Measurements from ENCODE around the gene RBFOX2.
A peak's percentile ranks its signal among the peaks of the same experiment; 100 is the strongest.
"Not testable (repeated sequence)": the region's sequence is repeated elsewhere in the genome, so short reads cannot be mapped to it uniquely, and the experiment has no call there.

Gene RBFOX2

DNA sequence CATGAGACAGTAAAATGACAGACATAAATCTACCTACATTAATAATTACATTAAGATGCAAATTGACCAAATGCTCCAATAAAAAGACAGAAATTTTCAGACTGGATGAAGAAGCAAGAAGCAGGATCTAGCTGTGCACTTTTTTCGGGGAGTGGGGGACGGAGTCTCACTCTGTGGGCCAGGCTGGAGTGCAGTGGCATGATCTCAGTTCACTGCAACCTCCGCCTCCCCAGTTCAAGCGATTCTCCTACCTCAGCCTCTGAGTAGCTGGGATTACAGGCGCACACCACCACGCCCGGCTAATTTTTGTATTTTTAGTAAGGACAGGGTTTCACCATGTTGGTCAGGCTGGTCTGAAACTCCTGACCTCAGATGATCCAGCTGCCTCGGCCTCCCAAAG, 222.0 kb downstream of the RBFOX2 start:
- DNase-seq, result not testable (repeated sequence)

DNA sequence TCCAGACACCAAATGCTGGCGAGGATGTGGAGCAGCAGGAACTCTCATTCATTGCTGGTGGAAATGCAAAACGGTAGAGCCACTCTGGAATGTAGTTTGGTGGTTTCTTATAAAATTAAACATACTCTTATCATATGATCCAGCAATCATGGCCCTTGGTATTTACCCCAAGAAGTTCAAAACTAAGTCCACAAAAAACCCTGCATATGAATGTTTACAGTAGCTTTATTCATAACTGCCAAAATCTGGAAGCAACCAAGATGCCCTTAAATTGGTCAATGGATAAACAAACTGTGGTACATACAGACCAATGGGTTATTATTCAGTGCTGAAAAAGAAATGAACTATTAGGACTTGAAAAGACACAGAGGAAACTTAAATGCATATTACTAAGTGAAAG, 223.2 kb downstream of the RBFOX2 start:
- no peak for DNase-seq

DNA sequence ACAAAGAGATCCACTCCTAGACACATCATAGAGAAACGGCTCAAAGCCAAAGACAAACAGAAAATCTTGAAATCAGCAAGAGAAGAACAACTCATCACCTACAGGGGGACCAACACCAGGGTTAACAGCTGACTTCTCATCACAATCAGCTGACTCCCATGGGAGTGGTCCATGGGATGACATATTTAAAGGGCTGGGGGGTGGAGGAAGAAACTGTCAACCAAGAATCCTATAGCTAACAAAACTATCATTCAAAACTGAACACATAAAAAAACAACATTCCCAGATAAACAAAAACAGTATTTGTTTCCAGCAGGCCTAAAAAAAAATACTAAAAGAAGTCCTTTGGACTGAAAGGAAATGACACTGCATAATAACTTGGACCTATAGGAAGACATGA, 224.2 kb downstream of the RBFOX2 start:
- DNase-seq, result no peak

DNA sequence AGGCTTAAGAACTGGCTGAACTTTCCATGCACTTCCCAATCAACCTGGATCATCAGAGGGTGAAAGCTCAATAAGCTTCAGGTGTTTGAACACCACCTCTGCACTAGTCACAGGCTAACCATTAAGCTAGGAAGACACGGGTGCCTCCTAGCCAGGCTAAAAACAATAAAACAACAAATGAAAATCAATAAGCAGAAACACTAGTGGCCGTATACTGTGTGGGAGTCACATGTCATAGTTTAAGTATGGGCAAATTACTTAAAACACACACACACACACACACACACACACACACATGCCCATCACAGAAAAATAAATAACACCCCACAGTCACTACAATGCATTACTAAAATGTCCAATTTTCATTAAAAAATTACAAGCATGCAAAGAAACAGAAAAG, 225.7 kb downstream of the RBFOX2 start:
- DNase-seq, result no peak

DNA sequence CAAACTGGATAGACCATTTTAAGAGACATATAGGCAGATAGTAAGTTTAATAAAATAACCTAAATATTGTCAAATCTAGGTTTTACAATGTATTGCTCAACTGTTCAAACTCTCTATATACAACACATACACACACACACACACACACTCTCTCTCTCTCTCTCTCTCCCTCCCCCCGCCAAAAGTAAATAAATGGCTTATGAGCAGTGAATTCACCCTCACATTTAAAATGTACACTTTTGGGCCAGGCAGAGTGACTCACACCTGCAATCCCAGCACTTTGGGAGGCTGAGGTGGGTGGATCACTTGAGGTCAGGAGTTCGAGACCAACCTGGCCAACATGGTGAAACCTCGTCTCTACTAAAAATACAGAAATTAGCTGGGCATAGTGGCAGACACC, 227.3 kb downstream of the RBFOX2 start:
- not testable (repeated sequence) for DNase-seq

DNA sequence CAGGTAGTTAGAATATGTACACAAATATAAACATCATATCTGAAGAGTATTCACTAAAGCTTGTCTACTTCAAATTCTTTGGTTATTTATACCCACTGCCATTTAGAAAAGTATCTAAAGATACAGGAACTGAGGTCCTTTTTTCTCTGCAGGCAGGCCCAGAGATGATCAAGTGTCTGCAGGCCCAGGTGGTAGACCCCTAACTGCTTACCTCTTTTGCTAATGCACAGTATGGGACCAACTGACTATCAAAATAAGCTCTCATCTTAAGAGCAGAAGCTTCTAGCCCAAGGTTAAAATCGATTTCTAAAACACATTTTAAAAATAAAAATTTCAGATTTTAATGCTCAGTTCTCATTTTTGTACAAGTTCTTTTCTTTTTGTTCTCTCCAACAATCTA, 229.5 kb downstream of the RBFOX2 start:
- no peak for DNase-seq

DNA sequence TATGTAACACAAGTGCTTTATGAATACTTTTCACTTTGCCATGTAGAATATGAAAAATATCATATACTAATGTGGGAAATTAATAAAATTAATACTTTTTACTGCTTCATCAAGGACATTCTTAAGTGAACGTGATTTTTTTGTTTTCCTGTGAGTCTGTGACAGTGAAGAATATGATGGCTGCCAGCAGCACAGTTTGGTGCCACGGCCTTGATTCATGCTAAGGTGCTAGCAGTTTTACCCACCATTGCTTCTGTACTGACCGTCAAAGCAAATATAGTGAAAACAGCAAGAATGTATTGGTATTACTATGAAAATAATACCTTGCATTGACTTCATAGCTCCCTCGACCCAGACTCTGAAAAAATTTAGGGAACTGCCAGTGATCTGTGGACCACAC, 231.2 kb downstream of the RBFOX2 start:
- DNase-seq, result no peak

DNA sequence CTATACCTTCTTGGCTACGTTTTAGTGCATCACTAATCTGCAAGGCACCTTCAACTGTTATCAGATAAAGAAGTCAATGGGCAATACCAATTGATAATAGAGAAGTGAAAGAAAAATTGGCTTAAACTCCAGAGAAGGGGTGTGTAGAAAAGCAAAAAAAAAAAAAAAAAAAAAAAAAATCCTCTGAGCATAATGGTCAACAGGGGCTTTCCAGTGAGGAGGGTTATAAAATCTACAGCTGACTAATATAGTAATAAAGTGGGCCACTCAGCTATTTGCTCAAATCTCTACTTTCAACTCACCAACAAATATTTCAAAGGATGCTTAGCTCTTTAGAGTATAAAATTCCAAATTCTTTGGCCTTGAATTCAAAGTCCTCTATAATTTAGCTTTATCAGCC, 233.1 kb downstream of the RBFOX2 start:
- no peak for DNase-seq

DNA sequence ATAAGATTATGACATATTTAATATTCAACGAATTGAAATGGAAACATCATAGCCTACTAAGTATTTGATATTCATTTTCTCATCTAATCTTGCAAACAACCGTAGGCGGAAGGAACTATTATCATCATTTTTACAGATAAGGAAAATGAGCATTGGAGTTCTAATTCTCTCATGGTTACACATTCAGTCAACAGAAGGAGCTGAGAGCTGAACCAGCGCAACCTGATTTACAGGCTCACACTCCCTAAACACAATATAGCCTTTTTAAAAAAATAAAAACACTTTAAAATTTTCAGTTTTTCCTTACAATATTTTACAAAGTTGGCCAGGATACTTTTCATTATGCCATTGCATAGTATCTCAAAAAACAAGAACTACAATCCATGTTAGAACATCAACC, 236.1 kb downstream of the RBFOX2 start:
- DNase-seq, result no peak

DNA sequence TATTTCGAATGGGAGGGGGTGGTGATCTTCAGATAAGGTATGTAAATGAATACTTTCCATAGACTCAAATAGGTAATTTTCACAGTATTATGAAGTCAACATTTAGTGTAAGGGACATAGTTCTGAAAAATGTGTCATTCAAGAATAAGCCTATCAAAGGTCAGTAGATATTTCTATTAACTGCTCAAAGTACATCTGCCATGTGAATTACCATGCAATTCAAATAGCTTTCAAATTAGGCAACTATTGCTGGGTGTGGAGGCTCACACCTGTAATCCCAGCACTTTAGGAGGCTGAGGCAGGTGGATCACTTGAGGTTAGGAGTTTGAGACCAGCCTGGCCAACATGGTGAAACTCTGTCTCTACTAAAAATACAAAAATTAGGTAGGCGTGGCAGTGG, 236.8 kb downstream of the RBFOX2 start:
- not testable (repeated sequence) for DNase-seq

DNA sequence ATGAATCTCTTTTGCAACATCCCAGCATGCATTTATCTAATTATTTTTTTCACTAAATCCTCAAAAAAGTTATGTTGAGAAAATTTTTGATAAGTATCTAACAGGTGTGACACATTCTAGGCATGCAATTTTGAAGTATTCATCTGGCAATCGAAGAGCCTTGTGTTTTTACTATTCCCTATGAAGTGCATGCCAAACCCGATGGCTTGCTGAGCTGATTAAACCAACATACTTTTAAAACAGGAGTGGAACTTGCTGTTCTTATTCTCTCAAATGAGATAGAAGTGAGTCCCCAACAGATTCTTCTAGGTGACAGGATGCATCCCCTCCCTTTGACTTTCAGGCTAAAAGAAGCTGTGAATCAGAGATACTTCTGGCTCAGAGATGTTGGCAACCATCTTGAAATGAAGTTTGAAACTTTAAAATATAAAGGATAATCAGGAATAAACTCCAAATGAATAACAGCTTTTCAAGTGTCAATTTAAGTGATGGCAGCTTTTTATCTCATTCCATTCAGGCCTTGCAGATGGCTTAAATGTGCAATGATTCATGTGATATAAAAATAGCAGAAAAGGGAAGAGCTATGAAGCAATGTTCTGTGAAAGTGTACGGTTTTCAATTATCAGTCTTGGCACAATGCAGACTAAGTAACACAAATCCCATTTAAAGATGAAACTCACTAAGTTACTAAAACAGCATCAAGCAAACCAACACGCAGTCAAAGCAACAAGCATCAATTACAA, 243.3 kb downstream of the RBFOX2 start:
- no peak for DNase-seq

DNA sequence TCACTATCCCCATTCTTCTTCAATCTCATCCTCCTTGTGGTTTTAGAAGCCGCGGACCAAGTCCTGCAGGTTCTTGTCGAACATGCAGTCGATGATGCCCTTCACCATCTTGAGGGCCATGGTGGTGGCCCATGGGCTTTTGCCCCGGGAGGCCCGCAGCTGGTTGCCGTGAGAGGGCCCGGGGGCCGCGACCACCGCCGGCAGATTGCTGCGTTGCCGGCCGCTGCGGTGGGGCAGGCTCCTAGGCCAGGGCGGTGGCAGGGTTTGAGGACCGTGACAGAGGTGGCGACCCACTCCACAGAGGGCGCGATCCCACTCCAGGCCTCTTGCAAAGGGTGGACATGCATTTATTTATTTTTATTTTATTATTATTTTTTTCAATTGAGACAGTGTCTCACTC, 244.0 kb downstream of the RBFOX2 start:
- DNase-seq, result no peak

DNA sequence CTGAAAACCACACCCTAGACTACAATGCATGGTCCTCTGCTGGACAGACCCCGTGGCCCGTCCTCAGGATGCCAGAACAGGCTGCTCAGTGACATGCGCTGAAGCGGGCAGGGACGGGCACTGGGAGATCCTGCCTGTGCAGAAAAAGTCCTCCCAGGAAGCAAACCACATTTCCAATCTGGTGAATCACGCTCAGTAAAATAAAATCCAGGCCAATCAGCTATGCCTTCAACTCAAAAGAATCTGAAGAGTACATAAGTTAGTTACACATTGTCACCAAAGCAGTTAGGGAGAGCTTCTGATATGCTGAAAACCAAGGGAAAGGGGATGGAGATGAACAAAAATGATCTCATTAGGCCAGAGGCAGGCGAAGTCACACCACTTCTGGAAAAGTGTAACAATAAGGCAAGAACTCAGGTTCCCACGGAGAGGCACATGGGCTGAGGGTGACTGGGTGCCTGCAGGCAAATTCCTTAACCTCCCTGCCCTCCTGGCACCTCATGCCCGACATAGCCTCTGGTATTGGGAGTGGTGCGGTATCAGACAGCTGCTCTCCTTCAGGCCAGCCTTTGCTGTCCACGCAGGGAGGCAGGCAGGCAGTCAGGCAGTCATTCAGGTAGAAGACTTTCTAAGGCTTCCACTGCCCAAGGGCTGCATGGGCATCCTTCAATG, 244.5 kb downstream of the RBFOX2 start:
- no peak for DNase-seq

DNA sequence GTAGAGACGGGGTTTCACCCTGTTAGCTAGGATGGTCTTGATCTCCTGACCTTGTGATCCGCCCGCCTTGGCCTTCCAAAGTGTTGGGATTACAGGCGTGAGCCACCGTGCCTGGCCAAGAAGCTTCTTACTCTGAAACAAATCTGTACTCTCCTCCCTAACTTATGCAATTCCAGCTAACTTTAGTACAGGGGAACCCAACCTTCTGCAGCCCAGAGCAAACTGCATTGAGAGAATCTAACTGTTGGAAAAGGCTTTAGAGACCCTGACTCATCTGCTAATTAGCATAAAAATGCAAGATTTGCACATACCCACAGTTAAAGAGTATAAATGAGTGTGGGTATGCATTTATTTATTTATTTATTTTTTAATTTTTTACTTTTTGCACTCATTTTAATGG, 246.1 kb downstream of the RBFOX2 start:
- DNase-seq, result no peak

DNA sequence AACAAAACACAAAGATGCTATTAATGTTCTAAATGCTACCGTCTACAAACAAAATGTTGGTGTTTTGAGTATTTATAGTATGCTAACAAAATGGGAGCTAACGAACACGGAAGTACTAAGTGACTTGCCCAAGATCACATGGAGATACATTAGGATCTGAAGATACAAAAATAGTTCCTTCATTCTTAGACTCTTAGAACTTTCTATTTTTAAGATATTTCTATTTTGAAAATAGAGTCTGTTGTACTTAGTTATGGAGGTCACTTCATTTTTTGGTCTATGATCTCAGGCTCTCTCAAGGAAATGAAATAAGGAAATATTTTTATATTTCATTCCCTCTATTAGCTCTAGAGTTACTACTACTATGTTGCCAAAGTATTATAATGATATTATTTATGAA, 246.7 kb downstream of the RBFOX2 start:
- no peak for DNase-seq

DNA sequence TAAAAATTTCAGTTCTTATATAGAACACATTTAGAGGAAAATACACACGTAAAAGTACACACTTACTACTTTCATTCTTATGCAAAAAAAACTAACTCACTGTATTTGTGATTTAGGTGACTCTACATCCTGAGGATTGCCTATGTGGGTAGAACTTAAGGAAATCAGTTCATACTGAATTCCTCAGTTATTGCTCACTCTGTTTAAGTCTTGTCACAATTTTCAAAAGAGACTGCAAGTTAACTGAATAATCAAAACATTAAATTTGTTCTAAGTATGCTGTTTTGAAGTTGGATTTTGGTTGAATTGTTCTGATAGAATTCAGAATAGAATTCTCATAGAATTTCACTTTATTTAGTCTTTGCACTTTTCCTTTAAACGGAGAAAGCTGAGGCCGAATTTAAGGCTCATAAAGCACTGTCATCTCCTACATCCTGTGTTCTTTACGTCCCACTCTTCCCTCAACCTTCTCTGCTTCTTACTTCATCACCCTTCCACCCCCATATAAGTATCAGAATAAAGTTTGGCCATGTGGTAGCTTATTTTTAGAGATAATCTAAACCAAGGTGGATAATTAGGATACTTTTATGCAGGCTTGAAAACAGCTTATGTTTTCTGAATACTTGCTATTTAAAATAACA, 251.2 kb downstream of the RBFOX2 start:
- no peak for DNase-seq

DNA sequence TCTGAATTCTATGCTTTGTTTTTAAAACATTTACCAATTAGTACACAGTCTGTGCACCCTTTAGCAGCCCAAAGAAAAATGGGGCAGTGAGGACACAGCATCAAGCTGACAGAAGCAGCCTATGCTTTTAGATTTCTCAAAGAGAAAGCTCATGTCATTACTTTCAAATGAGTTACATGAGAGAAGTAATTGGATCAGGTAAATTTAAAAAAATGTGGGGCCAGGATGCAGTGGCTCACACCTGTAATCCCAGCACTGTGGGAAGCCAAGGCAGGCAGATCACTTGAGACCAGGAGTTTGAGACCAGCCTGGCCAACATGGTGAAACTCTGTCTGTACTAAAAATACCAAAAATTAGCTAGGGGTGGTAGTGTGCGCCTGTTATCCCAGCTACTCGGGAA, 253.3 kb downstream of the RBFOX2 start:
- no peak for DNase-seq

DNA sequence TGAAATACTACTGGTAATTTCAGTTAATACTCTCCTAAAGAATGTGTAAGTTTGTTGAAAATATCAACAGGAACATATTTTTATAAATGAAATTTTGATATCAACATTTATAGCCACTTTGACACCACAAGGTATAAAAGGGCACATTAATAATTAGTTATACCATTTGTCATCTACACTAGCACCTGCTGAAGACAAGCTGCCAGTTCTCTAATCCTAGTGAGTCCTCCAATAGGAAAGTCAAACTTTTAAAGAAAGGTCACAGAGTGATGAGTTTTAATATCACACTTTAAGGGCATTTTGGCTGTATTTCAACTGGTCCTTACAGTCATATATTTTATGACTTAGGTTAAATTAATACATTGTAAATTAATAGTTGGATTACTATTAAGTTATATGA, 258.6 kb downstream of the RBFOX2 start:
- DNase-seq, result no peak

DNA sequence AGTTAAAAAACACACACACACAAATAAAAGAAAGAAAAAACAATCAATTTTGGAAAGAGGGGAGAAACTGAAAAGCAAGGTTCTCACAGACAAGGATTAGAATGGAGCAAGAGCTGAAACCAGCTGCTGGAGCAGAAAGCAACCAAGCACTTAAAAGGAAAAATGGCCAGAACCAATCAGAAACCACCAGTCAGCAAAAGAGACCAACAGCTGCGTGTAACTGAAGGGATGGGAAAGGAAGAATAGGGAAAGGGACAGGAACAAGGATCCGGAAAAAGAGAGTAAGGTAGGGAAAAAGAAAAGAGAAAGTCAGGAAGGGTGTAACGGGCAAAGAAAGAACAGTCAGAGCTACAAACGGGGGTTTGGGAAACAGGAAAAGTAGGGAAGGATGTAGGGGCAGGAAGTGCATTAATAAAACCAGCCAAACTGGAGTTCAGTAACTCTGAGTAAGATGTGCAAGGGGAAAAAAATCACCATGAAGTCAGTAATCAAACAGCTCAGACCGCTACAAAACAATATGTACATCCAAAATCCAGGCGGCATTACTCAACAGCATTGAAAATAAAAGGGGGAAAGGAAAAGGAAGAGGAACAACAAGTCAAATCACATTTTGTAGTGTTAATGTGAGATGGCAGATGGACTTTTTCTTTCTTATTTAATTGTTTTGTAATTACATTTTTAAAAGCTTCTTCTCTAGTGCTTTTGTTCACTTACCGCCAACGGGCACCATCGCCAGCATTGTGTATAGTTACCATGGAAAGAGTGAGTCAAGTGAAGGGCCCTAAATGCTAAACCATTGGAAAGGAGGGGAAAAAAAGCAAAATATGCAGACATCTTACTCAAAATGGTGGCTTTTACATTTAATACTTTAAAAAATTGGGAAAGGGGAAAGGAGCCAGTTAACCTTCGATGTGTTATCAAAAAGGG, 261.7 kb downstream of the RBFOX2 start:
- DNase-seq, result no peak

DNA sequence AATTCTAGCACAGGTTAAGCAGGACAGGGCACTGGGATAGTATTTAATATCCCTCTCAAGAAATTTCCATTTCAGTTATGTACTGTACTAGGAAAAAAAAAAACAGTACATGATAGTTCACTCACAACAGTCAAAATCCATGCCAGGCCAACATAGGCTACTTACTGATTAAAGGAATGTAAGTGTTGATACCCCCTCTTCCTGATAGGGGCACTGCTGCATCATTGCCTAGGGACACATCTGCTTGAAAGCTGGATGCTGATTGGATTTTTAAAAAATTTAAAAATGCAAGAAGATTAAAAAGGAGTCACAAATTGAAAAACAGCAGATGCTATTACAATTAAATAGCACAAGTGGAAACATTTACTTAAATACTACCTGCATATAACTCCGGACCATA, 267.6 kb downstream of the RBFOX2 start:
- DNase-seq, result peak; percentile 14

DNA sequence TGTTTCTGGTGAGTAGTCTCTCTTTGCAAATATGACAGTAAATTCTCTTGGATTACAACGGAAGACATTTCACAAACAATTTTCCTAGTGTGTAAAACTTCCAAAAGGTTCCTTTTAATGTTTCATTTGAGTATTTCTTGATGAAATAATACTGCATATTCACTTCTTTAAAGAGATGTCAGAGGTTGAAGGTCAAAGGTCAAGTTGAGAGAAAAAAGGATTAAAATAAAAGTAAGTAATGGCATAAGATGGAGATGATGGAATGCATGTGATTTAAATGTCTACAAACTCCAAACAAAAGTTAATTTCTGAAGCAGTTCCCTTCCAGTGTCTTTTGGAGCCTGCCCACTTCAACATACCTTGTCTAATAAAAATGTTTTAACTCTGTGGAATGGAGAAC, 270.2 kb downstream of the RBFOX2 start:
- no peak for DNase-seq

DNA sequence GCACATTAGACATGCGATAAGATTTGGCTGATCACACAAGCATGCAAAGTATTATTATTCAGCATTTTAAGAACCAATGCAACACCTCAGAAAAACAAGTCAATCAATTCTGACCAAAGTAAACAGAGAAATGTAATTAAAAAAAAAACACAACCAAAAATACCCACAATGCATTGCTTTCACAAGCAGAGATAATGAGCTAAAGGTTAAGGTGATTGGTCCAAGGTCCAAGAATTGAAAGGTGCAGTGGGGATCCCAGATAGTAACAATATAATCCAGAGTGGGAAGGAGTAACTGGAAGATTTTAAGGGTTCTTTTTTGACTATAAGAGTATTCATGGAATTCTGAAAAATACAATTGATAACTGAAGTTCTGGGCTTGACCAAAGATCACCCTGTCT, 271.9 kb downstream of the RBFOX2 start:
- DNase-seq, result no peak

DNA sequence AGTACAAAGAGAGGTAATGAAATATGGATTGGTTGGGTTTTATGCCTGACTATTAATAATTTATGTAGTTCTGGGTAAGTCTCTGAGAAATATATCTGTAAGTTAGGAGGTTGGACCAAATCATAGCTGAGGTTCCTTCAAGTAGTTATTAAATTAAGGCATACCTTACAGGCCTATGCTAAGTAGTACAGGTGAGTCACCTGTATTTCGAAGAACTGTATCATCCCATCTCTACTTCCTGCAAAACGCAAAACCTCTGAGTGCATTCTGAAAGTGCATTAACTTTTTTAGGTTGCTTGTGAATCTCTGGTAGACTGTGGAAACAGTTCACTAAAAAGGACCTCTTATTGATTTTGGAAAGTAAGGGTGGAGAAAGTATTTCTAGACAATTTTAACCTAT, 273.9 kb downstream of the RBFOX2 start:
- DNase-seq, result no peak
